Measurements from ENCODE around the gene HEXIM2. TPM values are rescaled to one million over a fixed set of nuclear protein-coding genes. Genes with fewer than 3 reads are reported as not detected.

Gene HEXIM2
- total and polyA plus RNA-seq, 2 of the 13 experiments (the other 11 are each of a cell fraction or from before 2014, with no cell fraction given), result 27.1 to 32.4 TPM

- TF ChIP-seq ZNF280D (CRISPR knock-in tag; IDR thresholded peaks at IDR 0.05) (peak; percentile 59; the same call in 1 of the 2 replicates), TFDP1 (CRISPR knock-in tag; IDR thresholded peaks at IDR 0.05; ENCODE audit: borderline replicate concordance) (peak; percentile 44; the same call in 1 of the 2 replicates), ZNF318 (CRISPR knock-in tag; IDR thresholded peaks at IDR 0.05) (peak; percentile 34; the same call in 1 of the 2 replicates), SATB2 (CRISPR knock-in tag; IDR thresholded peaks at IDR 0.05) (peak; percentile 93), BCL6 (CRISPR knock-in tag; IDR thresholded peaks at IDR 0.05) (no peak; the same call in 1 of the 2 replicates), TEAD2 (CRISPR knock-in tag; IDR thresholded peaks at IDR 0.05) (0 out of 2 replicates have a peak, but pooled peaks have one; percentile 57), PRPF4 (IDR thresholded peaks at IDR 0.05; ENCODE audit: low read depth, low read length, poor library complexity, severe bottlenecking) (peak; percentile 84), PHF8 (CRISPR knock-in tag; IDR thresholded peaks at IDR 0.05) (peak; percentile 75), ATF4 (CRISPR knock-in tag; IDR thresholded peaks at IDR 0.05) (no peak), REPIN1 (CRISPR knock-in tag; IDR thresholded peaks at IDR 0.05; ENCODE audit: borderline replicate concordance, low read depth) (no peak), ZNF562 (CRISPR knock-in tag; IDR thresholded peaks at IDR 0.05; ENCODE audit: borderline replicate concordance) (no peak), NFYB (CRISPR knock-in tag; IDR thresholded peaks at IDR 0.05) (no peak), SALL1 (CRISPR knock-in tag; IDR thresholded peaks at IDR 0.05) (0 out of 2 replicates have a peak, but pooled peaks have one; percentile 18)
These were observed 1.0 kb upstream of the HEXIM2 start (continued) for GRCh38 chr17:45160447-45161287.
